Measurements from ENCODE around the gene IQCM. TPM values are rescaled to one million over a fixed set of nuclear protein-coding genes. Genes with fewer than 3 reads are reported as not detected.

IQCM gene
- total and polyA plus RNA-seq, 2 donors (not counting 3 experiments of a cell fraction or from before 2014, with no cell fraction given): not detected

GRCh38 chr4:149349541-149349940 lies 466.1 kb downstream of the IQCM start:
- dilution Hi-C loops (cut with MboI; ENCODE audit: extremely low pct_ligation_motif_present, low sequenced_read_pairs) (no loop called here), intact Hi-C loops (cut with micrococcal nuclease) (no loop called here)
- peaks cover 2% of the 10 kb centered on the region for H3K9me3 ChIP-seq (replicated peaks; ENCODE audit: control insufficient read depth, insufficient read depth, low read length)
- H3K9me1 ChIP-seq (replicated peaks; ENCODE audit: control insufficient read depth, extremely low read depth, insufficient read depth, low read length): no peaks in the 10 kb centered on the region
- ChIA-PET POLR2A (no interaction called here), CTCF (no interaction called here)
- H2AFZ ChIP-seq (ENCODE audit: low read depth, low read length): no peak overlapping the region
- FAIRE-seq: no peak
- BruUV-seq (replicated peaks): no TSS peak
- no peak for DNase-seq (ENCODE audit: low read depth, low spot score)
- H3K27me3 ChIP-seq (ENCODE audit: control insufficient read depth in 2 of 2, insufficient read depth in 2 of 2, low read length in 2 of 2): no peaks in the 10 kb centered on the region
- no peak overlapping the region for H3K9ac ChIP-seq (replicated peaks; ENCODE audit: extremely low read depth, insufficient read depth, low read length)
- TF ChIP-seq JUN (IDR thresholded peaks at IDR 0.05; ENCODE audit: borderline replicate concordance, insufficient read depth, insufficient read length, low read depth) (no peak), MYC (IDR thresholded peaks at IDR 0.05; ENCODE audit: low read depth, low read length) (no peak), MAX (IDR thresholded peaks at IDR 0.05; ENCODE audit: insufficient read depth, insufficient read length) (no peak), POLR2AphosphoS5 (IDR thresholded peaks at IDR 0.05; ENCODE audit: insufficient read depth, low read depth, low read length) (no peak), EZH2 (IDR thresholded peaks at IDR 0.05; ENCODE audit: borderline replicate concordance, low read depth, low read length, severe bottlenecking) (no peak), CTCF (IDR thresholded peaks at IDR 0.05; ENCODE audit: extremely low read depth in 1 of 2, insufficient read depth in 1 of 2, low read depth in 1 of 2, low read length in 2 of 2) (no peak)
- no peaks in the 10 kb centered on the region for H3K36me3 ChIP-seq (ENCODE audit: control insufficient read depth in 2 of 2, extremely low read depth in 1 of 2, insufficient read depth in 2 of 2, low read length in 2 of 2)
- no peaks in the 10 kb centered on the region for H4K20me1 ChIP-seq (replicated peaks; ENCODE audit: control insufficient read depth, extremely low read depth, insufficient read depth, low read length)
- no peaks in the 10 kb centered on the region for H3K79me2 ChIP-seq (ENCODE audit: control insufficient read depth, insufficient read depth, low read length)
- no peak overlapping the region for H3K4me2 ChIP-seq (ENCODE audit: insufficient read depth, low read length)
- H3K27ac ChIP-seq (ENCODE audit: insufficient read depth, low read depth, low read length): no peak overlapping the region
- H3K4me3 ChIP-seq (replicated peaks in 1 of 3; ENCODE audit: insufficient read depth in 1 of 3, low read depth in 1 of 3, low read length in 3 of 3): no peak overlapping the region
- no peaks in the 10 kb centered on the region for H3K4me1 ChIP-seq (ENCODE audit: control insufficient read depth, extremely low read depth, insufficient read depth, low read length)

- Histone ChIP-seq H3K9me3 (replicated peaks; ENCODE audit: control insufficient read depth, insufficient read depth, low read length) (peaks cover 2% of the 10 kb centered on the region), H3K36me3 (ENCODE audit: control insufficient read depth in 2 of 2, extremely low read depth in 1 of 2, insufficient read depth in 2 of 2, low read length in 2 of 2) (no peaks in the 10 kb centered on the region), H3K4me2 (ENCODE audit: insufficient read depth, low read length) (no peak overlapping the region), H4K20me1 (replicated peaks; ENCODE audit: control insufficient read depth, extremely low read depth, insufficient read depth, low read length) (no peaks in the 10 kb centered on the region), H2AFZ (ENCODE audit: low read depth, low read length) (no peak overlapping the region), H3K4me3 (replicated peaks in 1 of 3; ENCODE audit: insufficient read depth in 1 of 3, low read depth in 1 of 3, low read length in 3 of 3) (no peak overlapping the region), H3K4me1 (ENCODE audit: control insufficient read depth, extremely low read depth, insufficient read depth, low read length) (no peaks in the 10 kb centered on the region), H3K9ac (replicated peaks; ENCODE audit: extremely low read depth, insufficient read depth, low read length) (no peak overlapping the region), H3K27me3 (ENCODE audit: control insufficient read depth in 2 of 2, insufficient read depth in 2 of 2, low read length in 2 of 2) (no peaks in the 10 kb centered on the region), H3K79me2 (ENCODE audit: control insufficient read depth, insufficient read depth, low read length) (no peaks in the 10 kb centered on the region), H3K27ac (ENCODE audit: insufficient read depth, low read depth, low read length) (no peak overlapping the region), H3K9me1 (replicated peaks; ENCODE audit: control insufficient read depth, extremely low read depth, insufficient read depth, low read length) (no peaks in the 10 kb centered on the region)
- DNase-seq (ENCODE audit: low read depth, low spot score) (no peak), FAIRE-seq (no peak)
- POLR2A ChIA-PET: no interaction called here
- dilution Hi-C loops (cut with MboI; ENCODE audit: extremely low pct_ligation_motif_present, low sequenced_read_pairs) (no loop called here), intact Hi-C loops (cut with micrococcal nuclease) (no loop called here)
- no TSS peak for BruUV-seq (replicated peaks)
- no peak for TF ChIP-seq GATA2 (IDR thresholded peaks at IDR 0.05; ENCODE audit: insufficient read depth, insufficient read length, low read depth, low read length)
- no peak for TF ChIP-seq MYC (IDR thresholded peaks at IDR 0.05; ENCODE audit: low read depth, low read length)
- TF ChIP-seq EZH2 (IDR thresholded peaks at IDR 0.05; ENCODE audit: borderline replicate concordance, low read depth, low read length, severe bottlenecking): no peak
- TF ChIP-seq MAX (IDR thresholded peaks at IDR 0.05; ENCODE audit: insufficient read depth, insufficient read length): no peak
- CTCF ChIA-PET: no interaction called here
These were observed 468.5 kb downstream of the IQCM start for GRCh38 chr4:149347139-149347538.
